DMS79 (cell line): ENCODE results near the gene ATRX.
"Not testable (repeated sequence)": the region's sequence is repeated elsewhere in the genome, so short reads cannot be mapped to it uniquely, and the experiment has no call there.

Source experiments
- DNase-seq: peaks from one replicate; lab custom pipeline; 2025; lab: John Stamatoyannopoulos, UW

ATRX gene

DNA sequence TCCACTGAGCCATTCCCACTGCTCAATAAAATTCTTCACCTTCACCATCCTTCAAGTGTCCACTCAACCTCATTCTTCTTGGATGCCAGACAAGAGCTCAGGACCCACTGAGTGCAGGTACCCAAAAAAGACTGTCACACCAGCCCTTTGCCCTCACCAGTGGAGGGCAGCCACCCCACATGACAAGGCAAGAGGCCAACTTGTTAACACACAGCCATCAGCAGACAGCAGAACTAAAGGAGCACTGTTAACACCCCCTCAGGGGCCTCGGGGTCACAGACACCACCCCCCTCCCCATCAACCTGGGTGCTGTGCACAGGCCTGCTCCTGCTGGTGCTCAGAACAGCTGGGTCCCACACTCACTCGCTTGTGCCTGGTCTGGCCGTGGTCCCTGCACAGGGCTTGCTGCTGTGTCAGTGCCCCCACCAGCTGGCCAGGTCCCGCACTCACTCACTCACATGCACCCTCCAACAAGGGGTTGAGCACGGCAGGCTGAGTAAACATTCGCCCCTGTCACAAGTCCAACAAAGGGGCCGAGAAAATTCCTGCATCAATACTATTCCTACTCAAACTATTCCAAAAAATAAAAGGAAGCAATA, 54.1 kb downstream of the ATRX start:
- no peak for DNase-seq

GRCh38 chrX:77726095-77726494, 59.9 kb downstream of the ATRX start:
- not testable (repeated sequence) for DNase-seq

DNA sequence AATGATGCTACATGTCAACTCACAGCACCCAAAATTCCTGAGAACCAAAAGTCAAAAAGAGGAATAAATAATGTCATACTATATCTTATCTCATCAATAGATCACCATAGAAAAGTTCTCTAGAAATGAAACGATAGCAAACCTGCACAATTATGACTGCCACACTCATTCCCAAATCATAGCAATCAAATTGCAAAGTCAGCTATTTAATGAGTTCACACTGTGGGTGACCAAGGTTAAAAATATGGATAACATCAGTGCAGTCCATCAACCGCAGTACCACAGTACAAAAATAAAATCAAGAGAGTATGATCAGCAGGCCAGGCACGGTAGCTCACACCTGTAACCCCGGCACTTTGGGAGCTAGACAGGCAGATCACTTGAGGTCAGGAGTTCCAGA, 62.3 kb downstream of the ATRX start:
- DNase-seq = no peak

DNA sequence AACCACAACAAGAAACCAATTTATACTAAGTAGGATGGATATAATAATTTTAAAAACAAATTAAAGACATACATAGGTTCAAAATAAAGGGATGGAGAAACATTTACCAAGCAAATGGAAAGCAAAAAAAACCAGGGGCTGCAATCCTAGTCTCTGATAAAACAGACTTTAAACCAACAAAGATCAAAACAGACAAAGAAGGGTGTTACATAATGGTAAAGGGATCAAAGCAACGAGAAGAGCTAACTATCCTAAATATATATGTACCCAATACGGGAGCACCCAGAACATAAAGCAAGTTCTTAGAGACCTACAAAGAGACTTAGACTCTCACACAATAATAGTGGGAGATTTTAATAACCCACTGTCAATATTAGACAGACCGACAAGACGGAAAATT, 66.6 kb downstream of the ATRX start:
- DNase-seq = no peak

DNA sequence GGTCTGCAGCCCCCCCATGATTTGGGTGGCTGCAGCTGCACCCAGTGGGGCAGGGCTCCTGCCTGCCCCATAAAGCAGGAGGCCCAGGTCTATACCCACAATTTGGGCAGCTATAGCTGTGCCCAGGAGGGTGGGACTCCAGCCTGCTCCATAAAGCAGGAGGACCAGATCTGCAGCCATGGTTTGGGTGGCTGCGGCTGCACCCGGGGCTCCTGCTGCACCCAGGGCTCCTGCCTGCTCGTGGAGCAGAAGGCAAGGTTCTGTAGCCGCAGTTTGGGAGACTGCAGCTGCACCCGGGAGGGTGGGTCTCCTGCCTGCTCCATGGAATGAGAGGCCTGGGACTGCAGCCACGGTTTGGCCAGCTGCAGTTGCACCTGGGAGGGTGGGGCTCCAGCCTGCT, 81.1 kb downstream of the ATRX start:
- DNase-seq = no peak

- DNase-seq = no peak
Measured at GRCh38 chrX:77698242-77698641, 87.8 kb downstream of the ATRX start.

DNA sequence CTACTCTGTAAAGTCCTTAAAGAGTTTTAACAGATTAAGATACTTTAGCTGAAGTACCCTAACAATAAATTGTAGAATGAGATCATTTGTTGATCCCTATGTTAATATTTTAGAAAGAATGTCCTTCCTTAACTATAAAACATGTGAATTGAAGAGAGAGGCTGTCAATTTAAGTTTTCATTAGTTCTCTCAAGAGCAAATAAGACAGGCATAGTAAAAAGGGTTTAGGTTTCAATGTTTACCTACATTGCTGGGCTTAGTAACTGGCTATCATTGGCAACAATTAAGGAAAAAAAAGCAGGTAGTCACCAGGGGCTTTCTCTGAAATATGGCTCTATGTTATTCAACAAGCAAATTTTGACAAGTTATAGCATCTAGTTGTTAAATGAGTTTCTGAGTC, 91.5 kb downstream of the ATRX start:
- DNase-seq = no peak

DNA sequence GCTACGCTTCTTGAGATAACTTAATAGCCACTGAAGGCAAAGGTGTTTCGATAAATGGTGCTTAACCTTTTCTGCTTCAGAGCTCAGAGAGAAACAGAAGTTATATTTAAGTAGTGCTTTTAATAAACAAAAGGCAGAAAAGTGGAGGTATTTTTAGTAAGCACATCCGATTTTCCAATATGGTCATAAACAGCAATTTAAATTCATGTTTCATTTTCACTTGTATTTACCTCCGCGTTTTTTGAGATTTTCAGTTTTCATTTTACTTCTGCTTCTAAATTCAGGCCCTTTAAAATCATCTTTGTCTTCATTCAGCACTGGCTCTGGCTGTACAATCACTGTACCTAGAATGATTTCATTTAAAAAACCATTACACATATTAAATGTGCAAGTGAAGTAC, 92.4 kb downstream of the ATRX start:
- no peak for DNase-seq

GRCh38 chrX:77691916-77692315, 94.1 kb downstream of the ATRX start:
- DNase-seq = no peak

GRCh38 chrX:77689376-77689775, 96.6 kb downstream of the ATRX start:
- DNase-seq = no peak

DNA sequence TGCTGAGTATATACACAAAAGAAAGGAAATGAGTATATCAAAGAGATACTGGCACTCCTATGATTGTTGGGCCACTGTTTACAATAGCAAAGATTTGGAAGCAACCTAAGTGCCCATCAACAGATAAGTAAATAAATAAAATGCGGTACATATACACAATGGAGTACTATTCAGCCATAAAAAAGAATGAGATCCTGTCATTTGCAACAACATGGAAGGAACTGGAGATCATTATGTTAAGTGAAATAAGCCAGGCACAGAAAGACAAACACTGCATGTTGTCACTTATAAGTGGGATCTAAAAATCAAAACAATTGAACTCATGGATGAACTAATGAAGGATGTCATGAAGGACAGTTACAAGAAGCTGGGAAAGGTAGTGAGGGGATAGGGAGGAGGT, 100.3 kb downstream of the ATRX start:
- not testable (repeated sequence) for DNase-seq

DNA sequence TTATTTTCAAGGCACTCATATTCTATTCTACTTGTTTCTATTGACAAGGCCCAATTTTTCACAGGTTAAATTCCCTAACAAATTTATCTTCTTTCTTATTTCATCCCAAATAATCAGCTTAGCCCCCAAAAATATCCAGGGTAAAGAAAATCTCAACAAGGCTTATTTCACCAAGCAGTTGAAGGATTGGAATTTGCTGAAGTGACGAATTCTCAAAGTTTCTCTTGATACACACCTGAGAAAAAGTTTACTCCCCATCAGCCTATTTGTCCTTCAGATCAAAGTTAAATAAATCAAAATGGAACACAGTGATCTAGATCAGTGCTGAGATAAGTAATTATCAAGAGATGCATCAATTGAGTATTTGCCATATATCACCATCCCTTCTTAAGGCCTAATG, 106.9 kb downstream of the ATRX start:
- no peak for DNase-seq

- DNase-seq = no peak
Measured at GRCh38 chrX:77675986-77676385, 110.0 kb downstream of the ATRX start.

DNA sequence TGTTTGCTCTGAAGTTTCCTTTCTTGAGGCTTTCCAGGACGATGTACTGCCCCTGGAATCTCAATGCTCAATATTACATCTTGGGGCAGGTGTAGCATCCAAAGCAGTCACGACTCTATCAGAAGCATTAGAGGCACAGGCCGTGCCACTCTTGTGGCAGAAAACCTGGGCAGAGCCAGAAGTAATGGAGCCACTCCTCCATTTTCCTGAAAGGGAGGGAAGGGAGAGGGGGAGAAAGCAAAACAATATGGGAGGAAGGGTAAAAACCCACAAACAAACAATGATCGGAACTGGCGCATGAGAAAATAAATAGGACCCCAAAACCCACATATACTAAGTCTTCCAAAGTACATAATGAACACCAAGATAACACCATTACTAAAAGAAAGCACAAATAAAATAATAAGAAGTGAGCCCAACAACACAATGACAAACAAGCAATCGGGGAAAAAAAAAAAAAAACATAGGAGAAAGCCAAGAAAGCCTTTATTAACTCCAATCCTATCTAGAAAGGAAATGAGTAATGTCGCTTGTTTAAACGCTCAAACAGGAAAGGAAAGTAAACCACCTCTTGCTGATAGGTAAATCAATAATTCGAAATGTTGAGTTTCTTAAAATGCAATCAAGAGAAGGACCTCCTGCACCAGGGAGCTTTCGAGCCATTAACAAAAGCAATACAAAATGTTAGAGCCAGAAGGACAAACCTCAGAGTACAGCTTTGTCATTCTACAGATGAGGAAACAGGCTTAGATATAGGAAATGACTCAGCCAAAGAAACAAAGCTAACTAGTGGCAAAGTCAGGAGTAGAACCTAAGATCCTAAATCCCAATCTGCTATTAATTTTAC, 117.4 kb downstream of the ATRX start:
- DNase-seq = no peak

DNA sequence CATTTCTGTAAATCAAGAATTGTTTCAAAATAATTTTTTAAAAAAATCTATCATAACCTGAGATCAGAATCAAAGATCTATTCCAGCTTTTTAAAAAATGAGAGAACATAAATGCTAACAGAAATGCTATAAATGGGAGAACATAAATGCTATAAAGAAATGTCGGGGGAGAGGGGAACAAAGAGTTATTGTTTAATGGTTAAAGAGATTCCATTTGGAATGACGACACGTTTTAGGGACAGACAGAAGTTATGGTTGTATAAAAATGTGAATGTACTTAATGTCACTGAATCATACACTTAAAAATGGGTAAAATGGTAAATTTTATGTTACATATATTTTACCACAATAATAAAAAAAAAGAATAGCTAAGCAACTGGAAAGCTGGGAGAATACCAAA, 127.1 kb downstream of the ATRX start:
- DNase-seq = no peak

DNA sequence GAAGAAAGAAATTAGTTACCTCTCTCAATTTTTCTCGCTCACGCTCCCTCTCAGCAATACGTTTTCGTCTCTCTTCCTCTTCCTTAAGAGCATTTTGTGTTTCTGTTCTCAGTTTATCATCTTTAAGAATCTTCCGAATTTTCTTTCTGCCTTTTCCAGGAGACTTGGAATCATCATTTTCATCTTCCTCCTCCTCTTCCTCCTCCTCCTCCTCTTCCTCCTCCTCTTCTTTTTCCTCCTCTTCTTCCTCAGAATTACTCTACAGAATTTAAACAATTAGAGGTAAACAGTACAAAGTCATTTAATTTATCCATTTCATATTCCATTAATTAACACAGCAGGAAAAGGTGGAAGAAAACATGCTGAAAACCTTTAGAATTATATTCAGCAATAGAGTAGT, 133.9 kb downstream of the ATRX start:
- DNase-seq = no peak

GRCh38 chrX:77640702-77641101, 145.3 kb downstream of the ATRX start:
- DNase-seq = no peak

GRCh38 chrX:77639820-77640219, 146.2 kb downstream of the ATRX start:
- no peak for DNase-seq

GRCh38 chrX:77638397-77638796, 147.6 kb downstream of the ATRX start:
- no peak for DNase-seq

DNA sequence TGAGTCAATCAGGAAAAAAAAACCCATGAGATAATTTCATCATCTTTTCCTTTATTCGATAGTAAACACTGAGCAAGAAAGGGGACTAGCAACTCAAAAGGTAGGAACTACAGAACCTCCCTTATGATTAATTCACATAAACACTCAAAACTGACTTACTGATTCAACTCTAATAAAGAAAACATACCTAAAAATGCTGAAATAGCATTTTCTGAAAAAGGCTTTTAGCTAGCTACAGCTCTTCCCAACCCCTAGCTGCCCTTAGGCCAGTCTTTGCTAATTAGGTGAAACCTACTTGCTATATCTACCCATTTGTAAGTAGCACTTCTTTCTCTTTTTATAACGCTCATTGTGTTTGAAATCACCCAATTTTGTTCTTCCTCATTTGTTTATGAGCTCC, 150.6 kb downstream of the ATRX start:
- no peak for DNase-seq

DNA sequence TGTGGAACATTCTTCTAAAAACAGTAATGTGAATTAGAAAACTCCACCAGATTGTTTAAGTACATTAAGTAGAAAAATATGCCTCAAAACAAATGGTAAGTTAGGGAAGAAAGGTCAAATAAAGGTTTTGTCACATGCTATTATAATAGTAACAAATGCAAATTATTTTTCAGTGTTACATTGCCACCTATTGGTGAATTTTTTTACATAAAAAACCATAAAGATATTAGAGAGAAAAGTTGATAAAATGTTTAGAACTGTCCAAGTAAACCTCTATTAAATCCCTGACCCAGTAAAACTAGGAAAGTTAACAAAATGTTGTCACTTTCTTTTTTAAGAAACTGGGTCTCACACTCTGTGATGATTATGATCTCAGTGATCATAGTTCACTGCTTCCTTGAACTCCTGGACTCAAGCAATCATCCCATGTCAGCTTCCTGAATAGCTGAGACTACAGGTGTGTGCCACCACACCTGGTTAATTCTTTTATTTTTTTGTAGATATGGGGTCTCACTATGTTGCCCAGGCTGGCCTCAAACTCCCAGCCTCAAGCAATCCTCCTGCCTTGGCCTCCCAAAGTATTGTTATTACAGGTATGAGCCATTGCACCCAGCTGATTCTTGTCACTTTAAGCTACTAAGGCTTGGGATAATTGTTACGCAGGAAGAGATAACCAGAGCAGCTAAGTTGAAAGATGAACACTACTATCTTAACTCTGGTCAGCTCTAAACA, 157.6 kb downstream of the ATRX start:
- DNase-seq = no peak

GRCh38 chrX:77622672-77623071, 163.3 kb downstream of the ATRX start:
- DNase-seq = no peak

GRCh38 chrX:77622233-77622632, 163.8 kb downstream of the ATRX start:
- DNase-seq = no peak
